ENCODE results near the gene MKKS.

- TF ChIP-seq POLR2AphosphoS5 (IDR thresholded peaks at IDR 0.05; ENCODE audit: borderline replicate concordance, low read depth, low read length) (no peak), EZH2 (IDR thresholded peaks at IDR 0.05) (no peak)
These were observed 63.7 kb downstream of the MKKS start for GRCh38 chr20:10370091-10370887.

Data from SK-N-MC (cell line).